KMS-11 (cell line): ENCODE measurements around the gene SLC12A7.
"Not testable (repeated sequence)": the region's sequence is repeated elsewhere in the genome, so short reads cannot be mapped to it uniquely, and the experiment has no call there.

Experiments
- H2AFZ ChIP-seq: fragments of 200-600 bp; sonication (generic); 2 replicates; pipeline ENCODE4 v1.6.1; 2016; ENCODE audit warnings: antibody characterized with exemption, mixed run types, low read depth
- H3K27ac ChIP-seq: fragments of 200-600 bp; sonication (generic); 2 replicates; pipeline ENCODE4 v1.6.1; 2016; ENCODE audit warnings: mild to moderate bottlenecking, mixed run types
- H3K27me3 ChIP-seq: fragments of 200-600 bp; sonication (generic); 2 replicates; pipeline ENCODE4 v1.6.1; 2017; ENCODE audit warnings: mild to moderate bottlenecking, low read depth, mixed run types, moderate library complexity; ENCODE audit not compliant: insufficient read depth
- H3K36me3 ChIP-seq: fragments of 200-600 bp; sonication (generic); 2 replicates; pipeline ENCODE4 v1.6.1; 2017; ENCODE audit warnings: mild to moderate bottlenecking, mixed run types; ENCODE audit not compliant: insufficient read depth
- H3K4me1 ChIP-seq: fragments of 200-600 bp; sonication (generic); 2 replicates; pipeline ENCODE4 v1.6.1; 2016; ENCODE audit warnings: mild to moderate bottlenecking, low read depth, mixed run types; ENCODE audit not compliant: poor library complexity, severe bottlenecking
- H3K4me2 ChIP-seq: fragments of 200-600 bp; sonication (generic); 2 replicates; pipeline ENCODE4 v1.7.0; 2016; ENCODE audit warnings: mild to moderate bottlenecking, mixed run types
- H3K4me3 ChIP-seq: fragments of 200-600 bp; sonication (generic); IDR thresholded peaks from 2 replicates; pipeline ENCODE4 v1.6.1; 2017; ENCODE audit warnings: low read depth, low read length, mixed read lengths; ENCODE audit not compliant: insufficient read depth
- H3K79me2 ChIP-seq: fragments of 200-600 bp; sonication (generic); 2 replicates; pipeline ENCODE4 v1.6.1; 2016; ENCODE audit warnings: low read depth, mixed run types; ENCODE audit not compliant: insufficient read depth
- H3K9ac ChIP-seq: fragments of 200-600 bp; sonication (generic); 2 replicates; pipeline ENCODE4 v1.6.1; 2016; ENCODE audit warnings: mild to moderate bottlenecking, mixed run types
- H4K20me1 ChIP-seq: fragments of 200-600 bp; sonication (generic); 2 replicates; pipeline ENCODE4 v1.6.1; 2016; ENCODE audit warnings: mild to moderate bottlenecking, mixed run types; ENCODE audit not compliant: insufficient read depth
- CTCF ChIP-seq: fragments of 200-600 bp; sonication (generic); conservative IDR thresholded peaks from 2 replicates; pipeline ENCODE4 v1.6.1; 2017; ENCODE audit warnings: low read depth, mild to moderate bottlenecking, antibody characterized with exemption, low read length, moderate library complexity, mixed read lengths

SLC12A7 gene

GRCh38 chr5:1158647-1159340, 46.9 kb upstream of the SLC12A7 start:
- Histone ChIP-seq H3K36me3 (no peaks in the 10 kb centered on the region), H3K9ac (no peak overlapping the region), H3K27me3 (no peaks in the 10 kb centered on the region; the same call in 1 of the 2 replicates), H3K27ac (no peak overlapping the region), H3K4me1 (peaks cover 5% of the 10 kb centered on the region), H3K4me2 (no peak overlapping the region), H3K4me3 (no peak overlapping the region), H4K20me1 (no peaks in the 10 kb centered on the region), H3K79me2 (no peaks in the 10 kb centered on the region), H2AFZ (no peak overlapping the region)
- no peak for TF ChIP-seq CTCF

- not testable (repeated sequence) for H3K4me3 ChIP-seq, H3K27me3 ChIP-seq, H4K20me1 ChIP-seq, H3K4me2 ChIP-seq, H3K36me3 ChIP-seq, H3K79me2 ChIP-seq, H3K27ac ChIP-seq, H2AFZ ChIP-seq, H3K9ac ChIP-seq
- peaks cover 17% of the 10 kb centered on the region for H3K4me1 ChIP-seq
These were observed 45.7 kb upstream of the SLC12A7 start for GRCh38 chr5:1157461-1157986.

GRCh38 chr5:1156754-1157460, 45.0 kb upstream of the SLC12A7 start:
- Histone ChIP-seq H2AFZ (no peak overlapping the region), H3K79me2 (no peaks in the 10 kb centered on the region), H3K9ac (no peak overlapping the region), H3K27ac (no peak overlapping the region), H4K20me1 (no peaks in the 10 kb centered on the region), H3K4me1 (peaks cover 23% of the 10 kb centered on the region), H3K36me3 (no peaks in the 10 kb centered on the region), H3K4me3 (no peak overlapping the region), H3K27me3 (no peaks in the 10 kb centered on the region; the same call in 1 of the 2 replicates), H3K4me2 (no peak overlapping the region)
- no peak for TF ChIP-seq CTCF

DNA sequence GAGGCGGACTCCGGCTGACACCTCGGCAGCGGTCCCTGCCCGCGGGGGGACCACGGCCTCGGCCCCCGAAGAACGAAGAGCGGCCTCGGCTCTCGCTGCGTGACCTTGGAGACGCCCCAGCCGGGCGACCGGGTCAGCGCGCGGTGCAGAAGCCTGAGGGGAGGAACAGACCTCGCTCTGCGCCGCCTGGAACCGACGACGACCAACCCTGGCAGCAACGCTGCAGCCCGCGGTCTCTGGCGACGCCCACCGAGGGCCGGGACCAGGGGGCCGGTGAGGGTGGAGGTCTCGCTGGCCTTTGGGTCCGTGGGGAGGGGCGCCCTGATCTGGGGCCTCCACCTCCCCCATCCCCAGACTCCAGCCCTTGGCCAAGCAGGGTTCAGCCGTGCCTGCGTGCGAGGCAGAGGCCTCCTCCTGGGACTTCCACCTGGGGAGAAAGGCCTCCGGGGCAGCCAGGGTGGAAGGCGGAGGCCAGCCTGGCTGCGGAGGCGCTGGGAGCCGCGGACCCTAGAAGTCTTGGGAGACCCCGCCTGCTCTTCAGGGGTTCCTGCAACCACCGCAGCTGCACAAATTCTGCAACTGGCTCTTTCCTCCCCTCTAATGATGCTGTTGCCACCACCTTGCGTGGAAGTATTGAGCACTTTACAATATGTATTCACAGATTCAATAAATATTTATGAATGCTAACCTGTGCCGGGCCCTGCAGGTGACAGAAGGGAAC, 44.3 kb upstream of the SLC12A7 start:
- no peak for TF ChIP-seq CTCF
- Histone ChIP-seq H3K27me3 (no peaks in the 10 kb centered on the region; the same call in 1 of the 2 replicates), H3K36me3 (no peaks in the 10 kb centered on the region), H3K9ac (no peak overlapping the region), H3K4me3 (no peak overlapping the region), H3K4me2 (no peak overlapping the region), H3K79me2 (no peaks in the 10 kb centered on the region), H3K4me1 (peaks cover 26% of the 10 kb centered on the region), H2AFZ (no peak overlapping the region), H4K20me1 (no peaks in the 10 kb centered on the region), H3K27ac (no peak overlapping the region)
